H1 (cell line): ENCODE measurements around the gene OGDH. TPM values are rescaled to one million over a fixed set of nuclear protein-coding genes. Genes with fewer than 3 reads are reported as not detected.

Experiments
- CTCF ChIA-PET: fragments of 300-600 bp; sonication (Branson Sonifier 250); formaldehyde crosslinking; loops from one replicate; lab custom pipeline; 2021; ENCODE audit not compliant: partially characterized antibody; lab: Charles Lee
- POLR2A ChIA-PET: fragments of 300-600 bp; sonication (Branson Sonifier 250); formaldehyde crosslinking; loops from one replicate; lab custom pipeline; 2021; ENCODE audit warnings: inconsistent platforms; ENCODE audit not compliant: partially characterized antibody; lab: Charles Lee
- DNase-seq, 2 experiments: peaks; one replicate each; pipeline versions ENCODE4 v3.0.0 to v3.0.0-alpha.2; 2010 to 2022; ENCODE audit warnings: low spot score in 2 of 2, low read depth in 1 of 2, mixed read lengths in 1 of 2
- FAIRE-seq: peaks from 2 replicates; lab custom pipeline; 2011; peaks lifted over from hg19 to GRCh38; lab: Jason Lieb, UNC
- H2AFZ ChIP-seq: 2 replicates; pipeline ENCODE4 v1.8.1; 2012; ENCODE audit warnings: low read length, inconsistent platforms
- H2AK5ac ChIP-seq: 2 replicates; pipeline ENCODE4 v1.6.1; 2013; ENCODE audit warnings: low read depth, low read length
- H2BK120ac ChIP-seq: replicated peaks from 2 replicates; pipeline ENCODE3; 2013; ENCODE audit warnings: low read depth, low read length, inconsistent platforms
- H2BK12ac ChIP-seq: 2 replicates; pipeline ENCODE4 v1.6.1; 2013; ENCODE audit warnings: low read depth, low read length
- H2BK15ac ChIP-seq: 2 replicates; pipeline ENCODE4 v1.6.1; 2013; ENCODE audit warnings: low read length
- H2BK20ac ChIP-seq: 2 replicates; pipeline ENCODE4 v1.6.1; 2013; ENCODE audit warnings: low read length
- H2BK5ac ChIP-seq: 2 replicates; pipeline ENCODE4 v1.6.1; 2013; ENCODE audit warnings: low read depth, low read length
- H3K14ac ChIP-seq: 2 replicates; pipeline ENCODE4 v1.6.1; 2013; ENCODE audit warnings: inconsistent platforms; ENCODE audit not compliant: insufficient read length
- H3K18ac ChIP-seq: 2 replicates; pipeline ENCODE4 v1.6.1; 2013; ENCODE audit warnings: low read length; ENCODE audit errors: extremely low read depth
- H3K23ac ChIP-seq: 2 replicates; pipeline ENCODE4 v1.6.1; 2013; ENCODE audit warnings: inconsistent platforms; ENCODE audit not compliant: insufficient read length
- H3K23me2 ChIP-seq: 2 replicates; pipeline ENCODE4 v1.6.1; 2013; ENCODE audit warnings: low read depth, low read length
- H3K27ac ChIP-seq: 2 replicates; pipeline ENCODE4 v1.6.1; 2011; ENCODE audit warnings: low read depth, low read length, inconsistent platforms
- H3K27me3 ChIP-seq, 4 experiments: replicated peaks in 1 of 4; 1 replicate in 1 of 4; 2 replicates in 3 of 4; pipeline versions ENCODE4 v1.6.1 to v1.8.1; 2011 to 2013; ENCODE audit warnings: low read length in 3 of 4, mild to moderate bottlenecking in 3 of 4, inconsistent platforms in 2 of 4, mixed read lengths in 2 of 4, moderate library complexity in 1 of 4; ENCODE audit not compliant: control insufficient read depth in 3 of 4, insufficient read depth in 3 of 4; ENCODE audit errors: extremely low read depth in 1 of 4
- H3K36me3 ChIP-seq, 4 experiments: 2 replicates each; pipeline versions ENCODE4 v1.6.1 to v1.8.1; 2011 to 2013; ENCODE audit warnings: mild to moderate bottlenecking in 4 of 4, low read length in 3 of 4, moderate library complexity in 2 of 4, control low read depth in 1 of 4, inconsistent platforms in 1 of 4; ENCODE audit not compliant: insufficient read depth in 4 of 4, control insufficient read depth in 2 of 4
- H3K4ac ChIP-seq: replicated peaks from 2 replicates; pipeline ENCODE3; 2013; ENCODE audit warnings: low read length, low read depth, mixed read lengths, inconsistent platforms; ENCODE audit not compliant: insufficient read length
- H3K4me1 ChIP-seq, 4 experiments: replicated peaks in 1 of 4; 1 replicate in 1 of 4; 2 replicates in 3 of 4; pipeline versions ENCODE4 v1.6.1 to v1.8.1; 2011 to 2013; ENCODE audit warnings: low read length in 3 of 4, inconsistent platforms in 2 of 4, mixed read lengths in 1 of 4; ENCODE audit not compliant: insufficient read depth in 4 of 4, control insufficient read depth in 3 of 4
- H3K4me2 ChIP-seq, 2 experiments: 2 replicates each; pipeline versions ENCODE4 v1.6.1 to v1.8.1; 2011 to 2013; ENCODE audit warnings: low read depth in 2 of 2, low read length in 2 of 2, control low read depth in 1 of 2, inconsistent platforms in 1 of 2, mild to moderate bottlenecking in 1 of 2; ENCODE audit not compliant: insufficient read depth in 1 of 2
- H3K4me3 ChIP-seq, 4 experiments: fragments of 200-600, 300-600 bp in 1 of 4; sonication (generic), shearing (Covaris generic), sonication (Bioruptor Twin) in 1 of 4; 2 replicates each; pipeline versions ENCODE4 v1.5.1 to v1.8.1; 2011 to 2016; ENCODE audit warnings: low read length in 4 of 4, low read depth in 3 of 4, control low read depth in 2 of 4, inconsistent platforms in 2 of 4, mild to moderate bottlenecking in 2 of 4, mixed read lengths in 1 of 4, moderate library complexity in 1 of 4; ENCODE audit not compliant: insufficient read depth in 2 of 4; ENCODE audit errors: extremely low read depth in 1 of 4
- H3K56ac ChIP-seq: replicated peaks from 2 replicates; pipeline ENCODE3; 2013; ENCODE audit warnings: low read depth, mild to moderate bottlenecking, mixed read lengths, low read length, inconsistent platforms; ENCODE audit not compliant: insufficient read length
- H3K79me1 ChIP-seq: 2 replicates; pipeline ENCODE4 v1.6.1; 2013; ENCODE audit warnings: low read depth, low read length, control low read depth
- H3K79me2 ChIP-seq, 2 experiments: 2 replicates each; pipeline versions ENCODE4 v1.6.1 to v1.8.1; 2012 to 2013; ENCODE audit warnings: low read length in 2 of 2, mild to moderate bottlenecking in 2 of 2, inconsistent platforms in 1 of 2; ENCODE audit not compliant: insufficient read depth in 2 of 2, control insufficient read depth in 1 of 2
- H3K9ac ChIP-seq, 4 experiments: replicated peaks in 1 of 4; 1 replicate in 1 of 4; 2 replicates in 3 of 4; pipeline versions ENCODE4 v1.6.1 to v1.8.1; 2011 to 2013; ENCODE audit warnings: low read depth in 3 of 4, low read length in 3 of 4, control low read depth in 2 of 4, mild to moderate bottlenecking in 2 of 4, moderate library complexity in 2 of 4, inconsistent platforms in 1 of 4; ENCODE audit errors: extremely low read depth in 1 of 4
- H3K9me3 ChIP-seq, 2 experiments: 2 replicates each; pipeline versions ENCODE4 v1.6.1 to v1.8.1; 2012 to 2013; ENCODE audit warnings: mild to moderate bottlenecking in 2 of 2, moderate library complexity in 2 of 2, control low read depth in 1 of 2, inconsistent platforms in 1 of 2, low read depth in 1 of 2, low read length in 1 of 2, mixed read lengths in 1 of 2; ENCODE audit not compliant: insufficient read depth in 2 of 2
- H4K20me1 ChIP-seq, 2 experiments: replicated peaks in 1 of 2; 2 replicates each; pipeline versions ENCODE3 to v1.8.1; 2011 to 2013; ENCODE audit warnings: inconsistent platforms in 2 of 2, low read length in 2 of 2, mild to moderate bottlenecking in 1 of 2; ENCODE audit not compliant: insufficient read depth in 2 of 2, control insufficient read depth in 1 of 2
- H4K5ac ChIP-seq: 2 replicates; pipeline ENCODE4 v1.6.1; 2013; ENCODE audit warnings: low read length, low read depth, mixed read lengths, inconsistent platforms; ENCODE audit not compliant: insufficient read length
- H4K8ac ChIP-seq: 2 replicates; pipeline ENCODE4 v1.8.0; 2013; ENCODE audit warnings: mild to moderate bottlenecking, moderate library complexity, low read length, inconsistent platforms; ENCODE audit not compliant: insufficient read depth; ENCODE audit errors: extremely low read depth
- H4K91ac ChIP-seq: replicated peaks from 2 replicates; pipeline ENCODE3; 2013; ENCODE audit warnings: low read length, mixed read lengths, inconsistent platforms; ENCODE audit not compliant: insufficient read length
- FOSL1 ChIP-seq: IDR thresholded peaks from 2 replicates; pipeline ENCODE4 v1.6.1; 2011; ENCODE audit warnings: mild to moderate bottlenecking, low read depth, low read length, moderate library complexity; ENCODE audit not compliant: insufficient read depth
- KDM1A ChIP-seq: fragments of 200-600, 300-600 bp; sonication (generic); IDR thresholded peaks from 2 replicates; pipeline ENCODE4 v1.7.1; 2016; ENCODE audit warnings: mild to moderate bottlenecking, low read length, borderline replicate concordance
- WGBS, 2 experiments: shearing (Covaris generic) in 1 of 2; methylation state at CpG; one replicate each; pipeline versions ENCODE4 v1.1.6 to v1.1.7; 2013 to 2015; ENCODE audit warnings: low lambda C conversion rate in 2 of 2, mixed read lengths in 2 of 2, inconsistent platforms in 1 of 2, low coverage in 1 of 2, missing lambda C conversion rate in 1 of 2; ENCODE audit not compliant: insufficient replicate concordance in 2 of 2, insufficient coverage in 1 of 2, insufficient read length in 1 of 2; ENCODE audit errors: extremely low coverage in 1 of 2, missing lambda C conversion rate in 1 of 2; 5-methylcytosine and 5-hydroxymethylcytosine counted together
- polyA plus RNA-seq, 7 experiments: library from polyadenylated mRNA; depleted of rRNA in 3 of 7; stranded (reverse) in 5 of 7; unstranded in 2 of 7; fragments of >200 nt in 5 of 7; fragments of 200-250 nt in 2 of 7; gene quantifications; 1 replicate in 5 of 7; 2 replicates in 1 of 7; 4 replicates in 1 of 7; pipeline versions ENCODE4 v1.2.1 to v1.2.3, GENCODE V29; 2011 to 2013; ENCODE audit warnings: missing spikeins in 2 of 7, mixed read lengths in 2 of 7
- total RNA-seq: library from RNA; stranded (reverse); fragmentation: NEBNext Ultra II Directional; extraction: Animal tissue kit (Norgen Biotek cat#: 25700); gene quantifications from 2 replicates; pipeline ENCODE4 v1.2.1, GENCODE V29; 2021

The OGDH gene
- total and polyA plus RNA-seq, 2 of the 8 experiments (the other 6 are each of a cell fraction or from before 2014, with no cell fraction given), result 71.6 to 91.6 TPM

GRCh38 chr7:44583146-44583865 lies 23.1 kb upstream of the OGDH start:
- Histone ChIP-seq H2AK5ac (no peak overlapping the region), H3K27ac (no peak overlapping the region; the same call in 1 of the 2 replicates), H3K18ac (no peak overlapping the region), H3K4me1 (peaks cover 0 to 7% (median 1%) of the 10 kb centered on the region in 4 experiments; a peak in 4 of 7 replicates), H2BK20ac (no peak overlapping the region), H3K14ac (no peak overlapping the region), H3K9ac (peak overlapping the region in 1 of 4 experiments; percentile 79; a peak in 3 of 7 replicates), H3K27me3 (no peaks in the 10 kb centered on the region), H4K8ac (no peak overlapping the region), H2AFZ (peak overlapping the region; percentile 68; the same call in 1 of the 2 replicates), H3K4me3 (peak overlapping the region; percentile 74 to 95 (median 80); a peak in 7 of 8 replicates), H2BK15ac (no peak overlapping the region), H3K23me2 (peaks cover 6% of the 10 kb centered on the region; the same call in 1 of the 2 replicates), H3K79me2 (peaks cover 5 to 15% of the 10 kb centered on the region in 2 experiments; a peak in 3 of 4 replicates), H4K20me1 (peaks cover 0 to 2% of the 10 kb centered on the region in 2 experiments), H3K56ac (no peak overlapping the region), H3K9me3 (no peaks in the 10 kb centered on the region), H4K91ac (no peak overlapping the region), H3K36me3 (peaks cover 5 to 19% (median 10%) of the 10 kb centered on the region in 4 experiments; a peak in 7 of 8 replicates), H3K23ac (no peak overlapping the region), H4K5ac (no peak overlapping the region), H2BK5ac (no peak overlapping the region), H2BK120ac (no peak overlapping the region), H2BK12ac (no peak overlapping the region), H3K4me2 (peak overlapping the region; percentile 69 to 76), H3K4ac (no peak overlapping the region), H3K79me1 (no peaks in the 10 kb centered on the region)
- no peak for DNase-seq
- POLR2A ChIA-PET, result interaction anchor here (0.6 to 4.3 kb wide), 10 partner anchors 8 to 93 kb away, joined by 3 to 49 read pairs (median 8); partner anchors contain the start of genes DDX56, NUDCD3 and OGDH
- TF ChIP-seq FOSL1 (no peak), KDM1A (no peak)
- WGBS, 2 experiments, result 90% methylated on average over 13 of the region's 13 CpGs; no CpG with 5 or more reads in 1 of the 2 experiments
- FAIRE-seq, result no peak
- CTCF ChIA-PET, result interaction anchor here (0.8 to 1.7 kb wide), 4 partner anchors 10 to 214 kb away, joined by 3 read pairs; partner anchors contain the start of gene DDX56
